ENCODE measurements around the gene NPAS3.

Gene NPAS3

GRCh38 chr14:33685698-33686097 lies 747.0 kb downstream of the NPAS3 start:
- Histone ChIP-seq H3K79me2 (ENCODE audit: low read length) (no peaks in the 10 kb centered on the region), H4K20me1 (ENCODE audit: insufficient read depth, low read length) (no peaks in the 10 kb centered on the region), H3K27me3 (replicated peaks; ENCODE audit: insufficient read depth, low read length) (no peaks in the 10 kb centered on the region), H3K4me1 (ENCODE audit: low read length) (no peaks in the 10 kb centered on the region), H3K36me3 (replicated peaks; ENCODE audit: insufficient read depth, low read length) (no peaks in the 10 kb centered on the region), H3K9me2 (replicated peaks; ENCODE audit: insufficient read depth, low read length) (no peaks in the 10 kb centered on the region), H3F3A (ENCODE audit: insufficient read depth, low read length) (no peaks in the 10 kb centered on the region), H3K9ac (ENCODE audit: low read length) (no peak overlapping the region), H2AFZ (ENCODE audit: low read length) (no peak overlapping the region), H3K4me3 (ENCODE audit: low read length) (no peak overlapping the region), H3K9me3 (replicated peaks; ENCODE audit: insufficient read depth, low read length) (no peaks in the 10 kb centered on the region), H3K27ac (ENCODE audit: low read length) (no peak overlapping the region), H3K4me2 (ENCODE audit: low read depth, low read length) (no peak overlapping the region)
- TF ChIP-seq, protein P1, sequence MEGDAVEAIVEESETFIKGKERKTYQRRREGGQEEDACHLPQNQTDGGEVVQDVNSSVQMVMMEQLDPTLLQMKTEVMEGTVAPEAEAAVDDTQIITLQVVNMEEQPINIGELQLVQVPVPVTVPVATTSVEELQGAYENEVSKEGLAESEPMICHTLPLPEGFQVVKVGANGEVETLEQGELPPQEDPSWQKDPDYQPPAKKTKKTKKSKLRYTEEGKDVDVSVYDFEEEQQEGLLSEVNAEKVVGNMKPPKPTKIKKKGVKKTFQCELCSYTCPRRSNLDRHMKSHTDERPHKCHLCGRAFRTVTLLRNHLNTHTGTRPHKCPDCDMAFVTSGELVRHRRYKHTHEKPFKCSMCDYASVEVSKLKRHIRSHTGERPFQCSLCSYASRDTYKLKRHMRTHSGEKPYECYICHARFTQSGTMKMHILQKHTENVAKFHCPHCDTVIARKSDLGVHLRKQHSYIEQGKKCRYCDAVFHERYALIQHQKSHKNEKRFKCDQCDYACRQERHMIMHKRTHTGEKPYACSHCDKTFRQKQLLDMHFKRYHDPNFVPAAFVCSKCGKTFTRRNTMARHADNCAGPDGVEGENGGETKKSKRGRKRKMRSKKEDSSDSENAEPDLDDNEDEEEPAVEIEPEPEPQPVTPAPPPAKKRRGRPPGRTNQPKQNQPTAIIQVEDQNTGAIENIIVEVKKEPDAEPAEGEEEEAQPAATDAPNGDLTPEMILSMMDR (IDR thresholded peaks at IDR 0.05; ENCODE audit: low read length): no peak
- TF ChIP-seq EZH2 (optimal IDR thresholded peaks at IDR 0.05; ENCODE audit: low read depth, low read length): no peak
- no peak for TF ChIP-seq EZH2phosphoT487 (IDR thresholded peaks at IDR 0.05; ENCODE audit: low read length)
- no peak for DNase-seq

- Histone ChIP-seq H3K9me2 (replicated peaks; ENCODE audit: insufficient read depth, low read length) (no peaks in the 10 kb centered on the region), H3K9me3 (replicated peaks; ENCODE audit: insufficient read depth, low read length) (no peaks in the 10 kb centered on the region), H2AFZ (ENCODE audit: low read length) (no peak overlapping the region), H3K4me2 (ENCODE audit: low read depth, low read length) (no peak overlapping the region), H3K4me1 (ENCODE audit: low read length) (no peaks in the 10 kb centered on the region), H3K27ac (ENCODE audit: low read length) (no peak overlapping the region), H3F3A (ENCODE audit: insufficient read depth, low read length) (no peaks in the 10 kb centered on the region), H4K20me1 (ENCODE audit: insufficient read depth, low read length) (no peaks in the 10 kb centered on the region), H3K9ac (ENCODE audit: low read length) (no peak overlapping the region), H3K4me3 (ENCODE audit: low read length) (no peak overlapping the region), H3K36me3 (replicated peaks; ENCODE audit: insufficient read depth, low read length) (no peaks in the 10 kb centered on the region), H3K27me3 (replicated peaks; ENCODE audit: insufficient read depth, low read length) (no peaks in the 10 kb centered on the region), H3K79me2 (ENCODE audit: low read length) (no peaks in the 10 kb centered on the region)
- TF ChIP-seq, protein P1 (IDR thresholded peaks at IDR 0.05; ENCODE audit: low read length): no peak
- no peak for DNase-seq
Observed at GRCh38 chr14:33686218-33686617, 747.5 kb downstream of the NPAS3 start.

- no peak for TF ChIP-seq EZH2 (optimal IDR thresholded peaks at IDR 0.05; ENCODE audit: low read depth, low read length)
- TF ChIP-seq, protein P1 (IDR thresholded peaks at IDR 0.05; ENCODE audit: low read length): no peak
- TF ChIP-seq EZH2phosphoT487 (IDR thresholded peaks at IDR 0.05; ENCODE audit: low read length): no peak
- no peaks in the 10 kb centered on the region for H4K20me1 ChIP-seq (ENCODE audit: insufficient read depth, low read length)
- no peaks in the 10 kb centered on the region for H3F3A ChIP-seq (ENCODE audit: insufficient read depth, low read length)
- H3K27me3 ChIP-seq (replicated peaks; ENCODE audit: insufficient read depth, low read length): no peaks in the 10 kb centered on the region
- no peak overlapping the region for H3K4me3 ChIP-seq (ENCODE audit: low read length)
- no peaks in the 10 kb centered on the region for H3K36me3 ChIP-seq (replicated peaks; ENCODE audit: insufficient read depth, low read length)
- no peak overlapping the region for H3K4me2 ChIP-seq (ENCODE audit: low read depth, low read length)
- no peak overlapping the region for H3K9ac ChIP-seq (ENCODE audit: low read length)
- H3K4me1 ChIP-seq (ENCODE audit: low read length): no peaks in the 10 kb centered on the region
- no peaks in the 10 kb centered on the region for H3K79me2 ChIP-seq (ENCODE audit: low read length)
- H2AFZ ChIP-seq (ENCODE audit: low read length): no peak overlapping the region
- no peak overlapping the region for H3K27ac ChIP-seq (ENCODE audit: low read length)
- no peaks in the 10 kb centered on the region for H3K9me2 ChIP-seq (replicated peaks; ENCODE audit: insufficient read depth, low read length)
- no peaks in the 10 kb centered on the region for H3K9me3 ChIP-seq (replicated peaks; ENCODE audit: insufficient read depth, low read length)
- no peak for DNase-seq
Observed at GRCh38 chr14:33686856-33687255, 748.2 kb downstream of the NPAS3 start.
